ENCODE measurements around the gene PFDN2. TPM values are rescaled to one million over a fixed set of nuclear protein-coding genes. Genes with fewer than 3 reads are reported as not detected.

PFDN2 gene
- total RNA-seq, 2 experiments from 2014 or later = 141 to 148 TPM

DNA sequence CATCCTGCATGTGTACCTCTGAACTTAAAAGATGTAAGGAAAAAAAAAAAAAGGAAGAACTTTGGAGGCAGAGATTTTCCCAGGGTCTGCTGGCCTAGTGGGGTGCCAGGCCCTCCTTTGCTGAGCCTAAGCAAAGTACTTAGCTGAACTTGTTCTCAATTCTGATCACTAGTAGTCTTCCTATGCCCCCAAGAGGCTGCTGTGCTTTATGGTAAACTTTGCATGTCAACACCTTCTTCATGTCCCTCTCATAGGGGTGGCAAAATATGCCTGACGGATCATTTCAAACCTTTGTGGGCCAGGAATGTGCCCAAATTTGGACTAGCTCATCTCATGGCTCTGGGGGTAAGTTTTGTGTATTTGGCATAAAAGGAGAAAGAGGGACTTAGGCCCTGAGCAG, 40.0 kb upstream of the PFDN2 start:
- Mint-ChIP-seq H3K36me3 (peaks cover 11% of the 10 kb centered on the region), H3K27me3 (no peaks in the 10 kb centered on the region), H3K4me3 (no peak overlapping the region), H3K4me1 (peaks cover 39% of the 10 kb centered on the region), H3K27ac (no peak overlapping the region), H3K9me3 (no peaks in the 10 kb centered on the region)
- DNase-seq = no peak

DNA sequence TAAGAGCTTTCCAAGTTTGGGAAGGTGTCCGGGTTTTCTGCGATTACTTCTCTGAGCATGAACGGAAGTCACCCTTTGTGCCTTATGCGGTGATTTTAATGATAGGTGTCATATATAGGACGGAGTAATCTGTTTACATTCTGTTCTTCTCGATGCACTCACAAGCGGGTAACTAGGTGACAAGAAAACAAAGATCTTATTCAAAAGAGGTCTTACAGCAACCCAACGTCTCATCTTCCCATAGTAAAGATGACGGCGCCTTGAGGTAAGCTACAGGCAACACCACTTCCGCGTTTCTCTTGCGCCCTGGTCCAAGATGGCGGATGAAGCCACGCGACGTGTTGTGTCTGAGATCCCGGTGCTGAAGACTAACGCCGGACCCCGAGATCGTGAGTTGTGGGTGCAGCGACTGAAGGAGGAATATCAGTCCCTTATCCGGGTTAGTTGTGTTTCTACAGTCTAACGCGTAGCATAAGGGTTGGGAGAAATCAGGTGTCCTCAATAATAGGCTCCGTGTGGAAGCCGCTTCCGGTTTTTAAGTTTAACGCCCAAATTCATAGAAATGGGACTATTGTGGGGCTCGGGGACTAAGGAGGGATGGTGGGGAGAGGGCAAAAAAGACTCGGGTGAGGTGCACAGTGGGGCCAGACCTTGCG, 36.0 kb upstream of the PFDN2 start, which contains the start of gene UFC1:
Gene UFC1, plus strand, starts transcription at position 297 of the 656 bp plus-strand sequence. Its CDS starts 20 bp downstream, at position 317.
- Mint-ChIP-seq H3K27ac (peak within 1 kb of the TSS; percentile 100), H3K9me3 (no peaks in the 10 kb centered on the region), H3K36me3 (peaks cover 9% of the 10 kb centered on the region), H3K27me3 (no peaks in the 10 kb centered on the region), H3K4me1 (peaks cover 16% of the 10 kb centered on the region), H3K4me3 (peak within 1 kb of the TSS; percentile 94)
- peak; percentile 81 for DNase-seq

GRCh38 chr1:161153176-161153575, 35.3 kb upstream of the PFDN2 start:
- Mint-ChIP-seq H3K4me3 (peak overlapping the region; percentile 94), H3K27ac (peak overlapping the region; percentile 85), H3K27me3 (no peaks in the 10 kb centered on the region), H3K4me1 (peaks cover 10% of the 10 kb centered on the region), H3K36me3 (peaks cover 9% of the 10 kb centered on the region), H3K9me3 (no peaks in the 10 kb centered on the region)
- no peak for DNase-seq

- Mint-ChIP-seq H3K27ac (no peak overlapping the region), H3K36me3 (no peaks in the 10 kb centered on the region), H3K9me3 (no peaks in the 10 kb centered on the region), H3K27me3 (no peaks in the 10 kb centered on the region), H3K4me3 (no peak overlapping the region), H3K4me1 (no peaks in the 10 kb centered on the region)
- no peak for DNase-seq
Measured at GRCh38 chr1:161145832-161146231, 28.0 kb upstream of the PFDN2 start.

- Mint-ChIP-seq H3K9me3 (no peaks in the 10 kb centered on the region), H3K4me1 (peaks cover 2% of the 10 kb centered on the region), H3K36me3 (peaks cover under 1% of the 10 kb centered on the region), H3K27me3 (no peaks in the 10 kb centered on the region), H3K27ac (no peak overlapping the region), H3K4me3 (no peak overlapping the region)
- DNase-seq = no peak
Measured at GRCh38 chr1:161140755-161141400, 23.0 kb upstream of the PFDN2 start.

GRCh38 chr1:161139766-161140165, 21.9 kb upstream of the PFDN2 start:
- Mint-ChIP-seq H3K4me3 (no peak overlapping the region), H3K27ac (no peak overlapping the region), H3K4me1 (peaks cover 7% of the 10 kb centered on the region), H3K9me3 (no peaks in the 10 kb centered on the region), H3K36me3 (peaks cover 5% of the 10 kb centered on the region), H3K27me3 (no peaks in the 10 kb centered on the region)
- no peak for DNase-seq

DNA sequence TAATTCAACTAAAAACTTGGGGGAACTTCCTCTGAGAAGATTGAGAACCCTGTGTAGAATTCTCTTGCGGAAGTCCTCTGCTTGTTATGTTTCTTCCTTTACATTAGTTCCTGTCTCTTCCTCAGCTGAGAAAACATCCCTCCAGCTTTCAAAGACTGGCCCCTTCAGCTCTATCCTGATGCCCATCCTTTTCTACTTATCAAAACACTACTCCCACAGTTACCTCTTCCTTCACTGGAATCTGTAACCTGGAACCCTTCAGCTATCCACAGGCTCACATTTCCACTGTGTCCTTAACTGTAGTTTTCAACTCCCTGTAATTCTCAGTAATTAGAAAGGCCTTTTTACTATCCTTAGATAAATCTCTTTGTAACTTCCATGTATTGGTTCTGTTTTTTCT, 20.6 kb upstream of the PFDN2 start:
- H3K27me3 Mint-ChIP-seq = no peaks in the 10 kb centered on the region
- peaks cover 7% of the 10 kb centered on the region for H3K4me1 Mint-ChIP-seq
- H3K4me3 Mint-ChIP-seq = no peak overlapping the region
- H3K27ac Mint-ChIP-seq = no peak overlapping the region
- peaks cover 5% of the 10 kb centered on the region for H3K36me3 Mint-ChIP-seq
- no peak for DNase-seq
- no peaks in the 10 kb centered on the region for H3K9me3 Mint-ChIP-seq

GRCh38 chr1:161137881-161138280, 20.0 kb upstream of the PFDN2 start:
- H3K27me3 Mint-ChIP-seq = no peaks in the 10 kb centered on the region
- no peaks in the 10 kb centered on the region for H3K9me3 Mint-ChIP-seq

GRCh38 chr1:161133220-161133740, 15.4 kb upstream of the PFDN2 start:
- H3K27ac Mint-ChIP-seq = no peak overlapping the region
- H3K27me3 Mint-ChIP-seq = no peaks in the 10 kb centered on the region
- no peak for DNase-seq
- H3K4me1 Mint-ChIP-seq = peaks cover 44% of the 10 kb centered on the region
- no peaks in the 10 kb centered on the region for H3K9me3 Mint-ChIP-seq
- peaks cover 27% of the 10 kb centered on the region for H3K36me3 Mint-ChIP-seq
- H3K4me3 Mint-ChIP-seq = no peak overlapping the region

More at GRCh38 chr1:161137881-161138280, 20.0 kb upstream of the PFDN2 start:
- DNase-seq = no peak
- Mint-ChIP-seq H3K4me1 (peaks cover 7% of the 10 kb centered on the region), H3K4me3 (no peak overlapping the region), H3K36me3 (peaks cover 5% of the 10 kb centered on the region), H3K27ac (no peak overlapping the region)

- H3K27ac Mint-ChIP-seq = no peak within 1 kb of the TSS
- H3K4me3 Mint-ChIP-seq = no peak within 1 kb of the TSS
- H3K9me3 Mint-ChIP-seq = no peaks in the 10 kb centered on the region
- H3K27me3 Mint-ChIP-seq = no peaks in the 10 kb centered on the region
- peaks cover 50% of the 10 kb centered on the region for H3K4me1 Mint-ChIP-seq
- peak; percentile 90 for DNase-seq
- peaks cover 34% of the 10 kb centered on the region for H3K36me3 Mint-ChIP-seq
Measured at GRCh38 chr1:161132410-161133219, 14.8 kb upstream of the PFDN2 start, which contains the start of gene DEDD. TSS of gene DEDD (minus strand) at chr1:161132667. CDS start at chr1:161124462, 8,205 bp downstream.

DNA sequence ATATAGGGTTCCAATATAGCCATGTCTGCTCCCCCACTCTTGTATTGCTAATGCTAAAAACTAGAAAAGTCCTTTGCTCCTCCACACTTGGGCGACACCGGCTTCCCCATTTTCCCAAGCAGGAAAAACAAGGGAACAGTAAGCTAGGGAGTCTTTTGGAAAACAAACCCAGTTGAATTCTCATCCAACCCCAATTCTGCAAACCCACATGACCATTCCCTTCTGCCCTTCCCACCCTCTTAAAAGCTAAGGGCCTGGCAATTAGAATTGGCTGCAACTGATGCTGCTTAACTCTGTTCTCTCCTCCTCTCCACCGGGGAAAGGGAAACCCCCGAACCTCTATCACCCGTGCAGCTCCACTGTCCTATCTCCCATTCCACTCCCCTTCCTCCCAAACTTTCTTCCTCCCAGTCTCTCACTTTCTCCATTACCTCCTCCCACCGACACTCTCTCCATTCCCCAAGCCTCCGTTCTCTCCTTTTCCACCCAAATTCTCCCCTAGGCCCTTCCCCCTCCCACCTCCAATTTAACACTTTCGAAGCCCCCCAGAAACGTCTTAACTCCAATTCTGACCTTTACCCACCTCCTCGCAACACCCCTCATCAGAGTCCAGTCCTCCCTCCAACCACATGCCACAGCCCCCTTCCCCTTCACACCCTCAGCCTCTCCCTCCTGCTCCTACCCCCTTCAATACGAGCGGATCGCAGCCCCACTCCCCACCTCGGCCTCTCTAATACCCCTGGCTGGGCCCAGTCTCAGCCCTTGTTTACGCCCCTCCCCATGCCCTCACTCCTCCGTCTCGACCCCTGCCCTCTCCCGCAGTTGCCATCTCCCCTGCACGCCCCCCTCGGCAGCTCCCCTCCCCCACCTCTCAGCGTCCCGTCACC, 13.9 kb upstream of the PFDN2 start:
- DNase-seq = no peak
- peaks cover 41% of the 10 kb centered on the region for H3K36me3 Mint-ChIP-seq
- no peaks in the 10 kb centered on the region for H3K27me3 Mint-ChIP-seq
- H3K4me3 Mint-ChIP-seq = no peak overlapping the region
- H3K4me1 Mint-ChIP-seq = peaks cover 55% of the 10 kb centered on the region
- H3K9me3 Mint-ChIP-seq = no peaks in the 10 kb centered on the region
- H3K27ac Mint-ChIP-seq = no peak overlapping the region

GRCh38 chr1:161130266-161130665, 12.4 kb upstream of the PFDN2 start:
- peaks cover 49% of the 10 kb centered on the region for H3K36me3 Mint-ChIP-seq
- no peaks in the 10 kb centered on the region for H3K9me3 Mint-ChIP-seq
- no peaks in the 10 kb centered on the region for H3K27me3 Mint-ChIP-seq
- peak overlapping the region; percentile 67 for H3K27ac Mint-ChIP-seq
- no peak overlapping the region for H3K4me3 Mint-ChIP-seq
- DNase-seq = no peak
- peaks cover 58% of the 10 kb centered on the region for H3K4me1 Mint-ChIP-seq

DNA sequence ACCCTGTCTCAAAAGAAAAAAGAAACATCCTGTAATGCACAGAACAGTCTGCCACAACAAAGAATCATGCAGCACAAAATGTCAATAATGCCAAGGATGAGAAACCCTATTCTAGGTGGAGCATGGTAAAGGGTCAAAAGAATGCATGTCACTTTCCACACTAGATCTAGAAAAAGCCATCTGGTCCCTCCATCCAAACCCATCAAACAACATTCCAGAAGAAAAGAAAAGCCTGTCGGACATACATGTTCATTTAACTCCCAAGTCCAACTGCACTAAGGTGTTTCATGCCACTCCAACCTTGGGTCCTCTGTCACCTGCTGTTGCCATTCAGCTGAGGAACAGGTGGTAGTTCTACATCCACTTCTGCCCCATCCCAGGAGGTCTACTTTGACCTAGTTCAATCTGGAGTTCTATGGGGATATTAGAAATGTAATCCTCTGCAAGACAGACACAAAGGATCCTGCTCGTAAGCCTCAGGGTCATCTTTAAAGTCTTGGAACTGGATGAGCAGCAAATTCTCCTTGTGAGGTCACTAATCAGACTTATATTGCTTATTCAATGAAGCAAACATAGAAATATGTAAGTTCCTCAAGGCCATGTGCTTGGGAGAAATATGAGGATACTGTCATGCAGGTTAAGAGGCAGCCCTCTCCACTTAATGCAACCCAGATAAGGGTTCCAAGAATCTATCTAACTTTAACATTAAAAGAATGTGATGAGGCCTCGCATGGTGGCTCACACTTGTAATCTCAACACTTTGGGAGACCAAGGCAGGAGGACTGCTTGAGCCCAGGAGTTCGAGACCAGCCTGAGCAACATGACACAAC, 11.0 kb upstream of the PFDN2 start:
- Mint-ChIP-seq H3K27ac (peak overlapping the region; percentile 9), H3K4me3 (no peak overlapping the region), H3K9me3 (no peaks in the 10 kb centered on the region), H3K36me3 (peaks cover 49% of the 10 kb centered on the region), H3K4me1 (peaks cover 55% of the 10 kb centered on the region), H3K27me3 (no peaks in the 10 kb centered on the region)
- no peak for DNase-seq

Measured in activated naive CD8-positive, alpha-beta T cell treated with anti-CD3 and anti-CD28 coated beads for 36 hours (primary cell).